SU-DHL-6 (cell line): ENCODE results near the gene SEBOX.
A peak's percentile ranks its signal among the peaks of the same experiment; 100 is the strongest.

Source experiments
- H2AFZ ChIP-seq: fragments of 200-600 bp; sonication (generic); 2 replicates; pipeline ENCODE4 v1.6.1; 2014; ENCODE audit warnings: low read depth, mild to moderate bottlenecking, moderate library complexity, mixed read lengths, antibody characterized with exemption, low read length; ENCODE audit not compliant: severe bottlenecking
- H3F3A ChIP-seq: fragments of 200-600 bp; shearing (Covaris generic); 2 replicates; pipeline ENCODE4 v1.6.0; 2016; ENCODE audit warnings: antibody characterized with exemption, mild to moderate bottlenecking; ENCODE audit not compliant: insufficient read depth
- H3K27ac ChIP-seq: fragments of 200-600 bp; sonication (generic); 2 replicates; pipeline ENCODE4 v1.5.1; 2016; ENCODE audit warnings: low read depth, mild to moderate bottlenecking, low read length, moderate library complexity, mixed read lengths
- H3K27me3 ChIP-seq: fragments of 200-600 bp; sonication (generic), shearing (Covaris generic); 2 replicates; pipeline ENCODE4 v1.6.0; 2014; ENCODE audit warnings: mild to moderate bottlenecking, low read length
- H3K36me3 ChIP-seq: fragments of 200-600 bp; sonication (generic); 2 replicates; pipeline ENCODE4 v1.6.1; 2014; ENCODE audit warnings: mild to moderate bottlenecking, low read length, mixed read lengths
- H3K4me2 ChIP-seq: fragments of 300-600, 200-600 bp; shearing (Covaris generic), sonication (generic); 2 replicates; pipeline ENCODE4 v1.6.0; 2014; ENCODE audit warnings: low read length, low read depth, mild to moderate bottlenecking; ENCODE audit not compliant: poor library complexity, severe bottlenecking
- H3K4me3 ChIP-seq: fragments of 200-600 bp; sonication (generic); 2 replicates; pipeline ENCODE4 v1.5.1; 2014; ENCODE audit warnings: antibody characterized with exemption, low read length, mild to moderate bottlenecking, mixed read lengths; ENCODE audit not compliant: insufficient read depth, poor library complexity, severe bottlenecking
- H3K79me2 ChIP-seq: fragments of 200-600 bp; sonication (generic); 2 replicates; pipeline ENCODE4 v1.6.1; 2014; ENCODE audit warnings: mild to moderate bottlenecking, low read length, moderate library complexity; ENCODE audit not compliant: insufficient read depth
- H3K9ac ChIP-seq: fragments of 200-600 bp; sonication (generic); 2 replicates; pipeline ENCODE4 v1.7.0; 2014; ENCODE audit warnings: mild to moderate bottlenecking, low read length
- H3K9me2 ChIP-seq: fragments of 200-600 bp; sonication (generic); replicated peaks from 2 replicates; pipeline ENCODE4 v1.6.1; 2014; ENCODE audit warnings: low read length; ENCODE audit not compliant: insufficient read depth
- H3K9me3 ChIP-seq: fragments of 200-600 bp; sonication (generic); 2 replicates; pipeline ENCODE4 v1.6.1; 2014; ENCODE audit warnings: low read length, mixed read lengths; ENCODE audit not compliant: insufficient read depth
- H4K20me1 ChIP-seq: fragments of 200-600 bp; sonication (generic); 2 replicates; pipeline ENCODE4 v1.6.1; 2014; ENCODE audit warnings: low read depth, mild to moderate bottlenecking, antibody characterized with exemption, low read length, moderate library complexity, mixed read lengths
- EZH2phosphoT487 ChIP-seq: fragments of 200-600 bp; sonication (generic), shearing (Covaris generic); conservative IDR thresholded peaks from 2 replicates; pipeline ENCODE4 v1.6.1; 2018; ENCODE audit warnings: mild to moderate bottlenecking, antibody characterized with exemption, low read length, moderate library complexity, mixed read lengths
- TF ChIP-seq, protein P1 (sequence below): fragments of 200-600 bp; sonication (generic); IDR thresholded peaks from one replicate; pipeline ENCODE4 v1.5.1; 2017; ENCODE audit warnings: antibody characterized with exemption, mild to moderate bottlenecking, low read length, moderate library complexity; ENCODE audit not compliant: insufficient read depth, poor library complexity, severe bottlenecking

The SEBOX gene

DNA sequence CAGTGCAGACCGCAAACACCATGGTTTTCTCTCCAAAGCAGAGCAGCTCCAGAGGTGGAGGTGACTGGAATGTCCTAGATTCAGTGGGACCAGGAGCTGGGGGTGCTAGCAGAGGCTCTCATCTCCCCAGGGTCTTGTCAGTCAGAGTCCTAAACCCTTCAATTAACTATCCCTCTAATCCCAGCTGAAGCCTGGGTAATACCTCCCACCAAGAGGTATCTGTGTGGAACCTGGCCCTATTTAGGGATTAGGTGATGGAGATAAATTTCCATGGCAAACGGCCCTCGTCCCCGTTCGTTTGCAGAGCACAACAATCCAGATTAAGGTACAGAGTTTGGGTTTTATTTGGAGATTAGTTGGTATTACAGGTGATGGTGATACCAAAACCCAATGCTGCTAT, 1.8 kb downstream of the SEBOX start:
- Histone ChIP-seq H3K36me3 (no peaks in the 10 kb centered on the region), H3K9me2 (no peaks in the 10 kb centered on the region), H2AFZ (no peak overlapping the region), H3K27ac (no peak overlapping the region), H3K79me2 (peaks cover 4% of the 10 kb centered on the region), H4K20me1 (no peaks in the 10 kb centered on the region), H3K4me2 (no peak overlapping the region), H3K27me3 (no peaks in the 10 kb centered on the region), H3K9me3 (no peaks in the 10 kb centered on the region), H3K4me3 (no peak overlapping the region), H3F3A (no peaks in the 10 kb centered on the region), H3K9ac (no peak overlapping the region)
- TF ChIP-seq EZH2phosphoT487: no peak
- TF ChIP-seq, protein P1, sequence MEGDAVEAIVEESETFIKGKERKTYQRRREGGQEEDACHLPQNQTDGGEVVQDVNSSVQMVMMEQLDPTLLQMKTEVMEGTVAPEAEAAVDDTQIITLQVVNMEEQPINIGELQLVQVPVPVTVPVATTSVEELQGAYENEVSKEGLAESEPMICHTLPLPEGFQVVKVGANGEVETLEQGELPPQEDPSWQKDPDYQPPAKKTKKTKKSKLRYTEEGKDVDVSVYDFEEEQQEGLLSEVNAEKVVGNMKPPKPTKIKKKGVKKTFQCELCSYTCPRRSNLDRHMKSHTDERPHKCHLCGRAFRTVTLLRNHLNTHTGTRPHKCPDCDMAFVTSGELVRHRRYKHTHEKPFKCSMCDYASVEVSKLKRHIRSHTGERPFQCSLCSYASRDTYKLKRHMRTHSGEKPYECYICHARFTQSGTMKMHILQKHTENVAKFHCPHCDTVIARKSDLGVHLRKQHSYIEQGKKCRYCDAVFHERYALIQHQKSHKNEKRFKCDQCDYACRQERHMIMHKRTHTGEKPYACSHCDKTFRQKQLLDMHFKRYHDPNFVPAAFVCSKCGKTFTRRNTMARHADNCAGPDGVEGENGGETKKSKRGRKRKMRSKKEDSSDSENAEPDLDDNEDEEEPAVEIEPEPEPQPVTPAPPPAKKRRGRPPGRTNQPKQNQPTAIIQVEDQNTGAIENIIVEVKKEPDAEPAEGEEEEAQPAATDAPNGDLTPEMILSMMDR: no peak

DNA sequence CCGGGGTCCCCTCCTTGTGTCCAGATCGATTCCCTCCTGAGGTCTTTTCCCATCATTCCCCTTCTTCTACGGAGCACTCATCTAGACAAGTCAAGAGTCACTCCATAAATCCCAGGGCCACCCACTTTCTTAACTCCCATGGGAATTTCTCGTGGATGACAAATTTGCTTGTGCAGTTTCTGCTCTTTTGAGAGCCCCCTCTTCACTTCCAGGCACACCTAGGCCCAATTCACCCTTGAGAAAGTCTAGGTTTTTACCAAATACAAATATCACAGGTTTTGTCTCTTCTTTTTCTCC, 7.2 kb downstream of the SEBOX start:
- Histone ChIP-seq H3K79me2 (peaks cover 28% of the 10 kb centered on the region), H3K4me2 (peak overlapping the region; percentile 86), H3K9me3 (no peaks in the 10 kb centered on the region), H3K9ac (peak overlapping the region; percentile 96), H3K4me3 (peak overlapping the region; percentile 92), H4K20me1 (no peaks in the 10 kb centered on the region), H2AFZ (peak overlapping the region; percentile 62), H3F3A (no peaks in the 10 kb centered on the region), H3K27ac (no peak overlapping the region), H3K9me2 (no peaks in the 10 kb centered on the region), H3K27me3 (no peaks in the 10 kb centered on the region), H3K36me3 (no peaks in the 10 kb centered on the region)
- TF ChIP-seq, protein P1: no peak
- TF ChIP-seq EZH2phosphoT487: no peak

DNA sequence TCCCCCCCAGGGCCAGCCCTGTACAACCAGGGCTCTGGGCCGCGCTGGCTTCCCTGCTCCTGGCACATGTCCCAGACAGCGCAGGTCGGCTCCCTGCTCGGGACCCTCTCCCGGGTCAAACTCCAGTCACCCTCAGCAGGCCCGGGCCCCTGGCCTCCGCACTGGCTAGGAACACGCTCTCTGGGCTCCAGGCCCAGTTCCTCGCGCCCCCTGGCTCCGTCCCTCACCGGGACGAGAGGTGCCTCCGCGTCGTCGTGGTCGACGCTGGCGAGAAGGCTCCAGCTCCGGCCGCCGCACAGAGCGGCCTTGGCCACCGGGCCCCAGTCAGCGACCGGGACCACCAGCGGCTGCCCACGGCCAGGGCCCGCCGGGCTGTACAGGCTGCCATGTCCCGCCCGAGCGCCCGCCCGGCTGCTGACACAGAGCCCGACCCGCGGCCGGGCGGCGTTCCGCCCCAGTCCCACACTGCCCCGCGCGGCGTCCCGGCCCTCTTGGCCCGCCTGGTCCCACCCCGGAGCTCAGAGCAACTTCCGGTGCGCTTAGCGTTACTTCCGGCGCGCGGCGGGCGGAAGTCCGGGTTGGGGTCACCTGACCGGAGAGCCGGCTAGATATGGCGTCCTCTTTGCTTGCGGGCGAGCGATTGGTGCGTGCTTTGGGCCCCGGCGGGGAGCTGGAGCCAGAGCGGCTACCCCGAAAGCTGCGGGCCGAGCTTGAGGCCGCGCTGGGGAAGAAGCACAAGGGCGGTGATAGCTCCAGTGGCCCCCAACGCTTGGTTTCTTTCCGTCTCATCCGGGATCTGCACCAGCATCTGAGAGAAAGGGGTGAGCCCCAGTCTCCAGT, 7.7 kb downstream of the SEBOX start, which contains the start of gene POLDIP2:
Gene POLDIP2 (minus strand): TSS at position 467 of the 840 bp plus-strand sequence. CDS start 79 bp downstream, at position 388.
- Histone ChIP-seq H3K79me2 (peaks cover 28% of the 10 kb centered on the region), H3K4me2 (peak within 1 kb of the TSS; percentile 87), H3F3A (no peaks in the 10 kb centered on the region), H3K9me3 (no peaks in the 10 kb centered on the region), H3K9ac (peak within 1 kb of the TSS; percentile 96), H3K27me3 (no peaks in the 10 kb centered on the region), H4K20me1 (no peaks in the 10 kb centered on the region), H2AFZ (peak within 1 kb of the TSS; percentile 90), H3K9me2 (no peaks in the 10 kb centered on the region), H3K36me3 (no peaks in the 10 kb centered on the region), H3K27ac (peak within 1 kb of the TSS; percentile 2; the same call in 1 of the 2 replicates), H3K4me3 (peak within 1 kb of the TSS; percentile 92)
- no peak for TF ChIP-seq EZH2phosphoT487
- TF ChIP-seq, protein P1: no peak
